Neutrophil (primary cell): Measurements from ENCODE around the gene PPIG.
"Not testable (repeated sequence)": the region's sequence is repeated elsewhere in the genome, so short reads cannot be mapped to it uniquely, and the experiment has no call there.

Experiments
- H3K27ac ChIP-seq: fragments of 200-600 bp; sonication (generic); 2 replicates; pipeline ENCODE4 v1.5.1; 2016; ENCODE audit warnings: mild to moderate bottlenecking, moderate library complexity
- H3K27me3 ChIP-seq: fragments of 200-600 bp; sonication (generic); 2 replicates; pipeline ENCODE4 v1.6.0; 2016; ENCODE audit warnings: mild to moderate bottlenecking
- H3K36me3 ChIP-seq: fragments of 200-600 bp; sonication (generic); 2 replicates; pipeline ENCODE4 v1.5.1; 2017
- H3K4me1 ChIP-seq, 2 experiments: fragments of 200-600 bp in 1 of 2; sonication (generic) in 1 of 2; 1 replicate in 1 of 2; 2 replicates in 1 of 2; pipeline versions ENCODE4 v1.5.1 to v1.6.1; 2013 to 2016; ENCODE audit warnings: low read depth in 1 of 2, low read length in 1 of 2, mild to moderate bottlenecking in 1 of 2, moderate library complexity in 1 of 2; ENCODE audit not compliant: control insufficient read depth in 1 of 2, insufficient read depth in 1 of 2
- H3K4me3 ChIP-seq, 2 experiments: fragments of 200-600 bp in 1 of 2; sonication (generic) in 1 of 2; 1 replicate in 1 of 2; 2 replicates in 1 of 2; pipeline ENCODE4 v1.5.1; 2013 to 2016; ENCODE audit warnings: low read depth in 1 of 2, low read length in 1 of 2, mild to moderate bottlenecking in 1 of 2, moderate library complexity in 1 of 2
- H3K9me3 ChIP-seq: fragments of 200-600 bp; sonication (generic); 2 replicates; pipeline ENCODE4 v1.5.1; 2016
- CTCF ChIP-seq: fragments of 200-600 bp; sonication (generic); IDR thresholded peaks from 2 replicates; pipeline ENCODE4 v1.5.1; 2016; ENCODE audit warnings: antibody characterized with exemption

Gene PPIG

DNA sequence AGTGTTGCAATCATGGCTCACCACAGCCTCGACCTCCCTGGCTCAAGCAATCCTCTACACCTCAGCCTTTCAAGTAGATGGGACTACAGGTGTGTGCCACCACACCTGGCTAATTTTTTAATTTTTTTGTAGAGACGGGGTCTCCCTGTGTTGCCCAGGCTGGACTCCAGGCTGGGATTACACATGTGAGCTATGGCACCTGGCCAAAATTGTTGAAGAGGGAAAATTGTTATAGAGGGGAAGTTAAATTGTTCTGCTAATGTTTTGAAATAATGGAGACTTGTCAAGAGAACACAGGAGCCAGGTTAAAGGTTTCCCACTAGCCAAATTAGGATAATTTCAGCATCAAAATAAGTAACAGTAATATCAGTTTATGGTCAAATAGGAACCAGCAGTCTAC is 25.1 kb downstream of the PPIG start:
- Histone ChIP-seq H3K4me1 (peaks cover 13 to 23% of the 10 kb centered on the region in 2 experiments), H3K27me3 (no peaks in the 10 kb centered on the region), H3K4me3 (no peak overlapping the region), H3K9me3 (no peaks in the 10 kb centered on the region), H3K36me3 (peaks cover 78% of the 10 kb centered on the region), H3K27ac (peak overlapping the region; percentile 67)
- no peak for TF ChIP-seq CTCF

DNA sequence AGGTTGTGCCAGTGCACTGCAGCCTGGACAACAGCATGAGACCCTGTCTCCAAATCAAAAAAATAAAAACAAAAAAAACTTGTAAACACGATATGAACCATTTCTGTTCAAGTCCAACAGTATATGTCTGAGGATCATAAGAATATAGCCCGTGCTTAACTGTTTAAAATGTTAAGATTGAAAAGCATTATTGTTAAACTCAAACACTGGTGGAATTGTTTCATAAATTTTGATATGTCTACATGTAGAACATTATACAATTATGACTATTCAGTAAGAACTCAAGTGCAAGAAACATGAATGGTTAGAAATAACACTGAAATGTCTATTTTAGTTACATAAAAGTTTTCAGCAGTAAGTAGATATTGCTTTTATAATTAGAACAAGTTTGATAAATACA is 29.7 kb downstream of the PPIG start:
- Histone ChIP-seq H3K4me1 (peaks cover 5 to 9% of the 10 kb centered on the region in 2 experiments), H3K36me3 (peaks cover 63% of the 10 kb centered on the region), H3K27me3 (no peaks in the 10 kb centered on the region), H3K27ac (no peak overlapping the region), H3K9me3 (no peaks in the 10 kb centered on the region), H3K4me3 (no peak overlapping the region)
- TF ChIP-seq CTCF, result no peak

GRCh38 chr2:169615982-169616381 is 31.8 kb downstream of the PPIG start:
- H3K27ac ChIP-seq, H3K9me3 ChIP-seq, H3K27me3 ChIP-seq, H3K4me1 ChIP-seq, H3K4me3 ChIP-seq: not testable (repeated sequence)
- H3K36me3 ChIP-seq, result peaks cover 52% of the 10 kb centered on the region

DNA sequence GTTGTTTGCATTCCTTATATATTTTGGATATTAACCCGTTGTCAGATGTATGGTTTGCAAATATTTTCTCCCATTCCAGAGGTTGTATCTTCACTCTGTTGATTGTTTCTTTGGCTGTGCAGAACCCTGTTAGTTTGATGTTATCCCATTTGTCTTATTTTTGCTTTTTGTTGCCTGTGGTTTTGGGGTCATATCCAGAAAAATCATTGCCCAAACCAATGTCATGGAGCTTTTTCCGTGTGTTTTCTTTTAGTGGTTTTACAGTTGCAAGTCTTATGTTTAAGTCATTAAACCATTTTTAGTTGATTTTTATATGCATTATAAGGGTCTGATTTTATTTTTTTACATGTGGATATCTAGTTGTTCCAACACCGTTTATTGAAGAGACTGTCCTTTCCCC is 35.8 kb downstream of the PPIG start:
- TF ChIP-seq CTCF, result no peak
- Histone ChIP-seq H3K4me3 (no peak overlapping the region), H3K4me1 (no peaks in the 10 kb centered on the region), H3K27ac (no peak overlapping the region), H3K36me3 (peaks cover 54% of the 10 kb centered on the region), H3K27me3 (no peaks in the 10 kb centered on the region), H3K9me3 (no peaks in the 10 kb centered on the region)

DNA sequence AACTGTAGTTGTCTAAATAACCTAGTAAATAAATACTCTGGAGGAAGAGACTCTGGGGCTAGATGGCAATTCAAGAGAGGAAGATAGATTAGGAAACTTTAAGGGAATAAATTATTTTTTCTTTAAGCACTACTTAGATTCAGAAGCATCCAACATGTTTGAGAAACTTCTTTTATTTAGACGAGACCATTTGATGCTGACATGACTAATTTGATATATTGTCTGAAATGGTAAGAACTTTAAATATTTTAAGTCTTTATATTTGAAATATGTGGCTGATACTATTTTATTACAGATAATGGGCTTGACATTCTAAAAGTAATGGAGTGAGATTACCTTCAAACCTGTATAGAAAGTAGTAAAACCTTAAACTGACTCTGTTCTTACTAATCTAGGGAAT is 36.4 kb downstream of the PPIG start:
- H3K4me3 ChIP-seq, result no peak overlapping the region
- no peak overlapping the region for H3K27ac ChIP-seq
- no peaks in the 10 kb centered on the region for H3K27me3 ChIP-seq
- H3K36me3 ChIP-seq, result peaks cover 53% of the 10 kb centered on the region
- H3K4me1 ChIP-seq, result no peaks in the 10 kb centered on the region
- H3K9me3 ChIP-seq, result no peaks in the 10 kb centered on the region
- no peak for TF ChIP-seq CTCF

GRCh38 chr2:169623235-169623634 is 39.1 kb downstream of the PPIG start:
- no peaks in the 10 kb centered on the region for H3K4me1 ChIP-seq
- peaks cover 59% of the 10 kb centered on the region for H3K36me3 ChIP-seq
- no peak for TF ChIP-seq CTCF
- H3K9me3 ChIP-seq, result no peaks in the 10 kb centered on the region
- H3K4me3 ChIP-seq, result no peak overlapping the region
- no peaks in the 10 kb centered on the region for H3K27me3 ChIP-seq
- peak overlapping the region; percentile 2 for H3K27ac ChIP-seq
